PFSK-1 (cell line): ENCODE data around the gene MARF1.

Source experiments
- FOXP2 ChIP-seq: optimal IDR thresholded peaks from 2 replicates; pipeline ENCODE3; 2011; ENCODE audit warnings: borderline replicate concordance, control low read depth, inconsistent platforms; ENCODE audit not compliant: insufficient read depth; ENCODE audit errors: extremely low read length, extremely low read depth
- POLR2AphosphoS5 ChIP-seq: IDR thresholded peaks from 2 replicates; pipeline ENCODE4 v1.6.1; 2012; ENCODE audit warnings: low read depth, mild to moderate bottlenecking, control low read depth, low read length, moderate library complexity
- REST ChIP-seq, 2 experiments: IDR thresholded peaks; 2 replicates each; pipeline versions ENCODE4 v1.6.1 to v1.8.0; 2011 to 2012; ENCODE audit warnings: low read depth in 2 of 2, low read length in 2 of 2, control low read depth in 1 of 2, inconsistent platforms in 1 of 2, mild to moderate bottlenecking in 1 of 2, moderate library complexity in 1 of 2; ENCODE audit not compliant: insufficient read depth in 1 of 2
- SIN3A ChIP-seq: IDR thresholded peaks from 2 replicates; pipeline ENCODE4 v1.6.1; 2012; ENCODE audit warnings: mild to moderate bottlenecking, low read length, moderate library complexity, borderline replicate concordance; ENCODE audit not compliant: insufficient read depth
- TAF1 ChIP-seq: IDR thresholded peaks from 2 replicates; pipeline ENCODE4 v1.6.1; 2012; ENCODE audit warnings: low read length, control low read depth, borderline replicate concordance; ENCODE audit not compliant: insufficient read depth

Gene MARF1

GRCh38 chr16:15544405-15544804 is 98.5 kb downstream of the MARF1 start:
- TF ChIP-seq POLR2AphosphoS5 (no peak), FOXP2 (no peak), SIN3A (no peak), TAF1 (no peak), REST (IDR thresholded peaks at IDR 0.05; ENCODE audit: insufficient read depth in 1 of 2, low read depth in 2 of 2, low read length in 2 of 2) (no peak)
